GM04504 (cell line): ENCODE data around the gene P2RX3.
"Not testable (repeated sequence)": the region's sequence is repeated elsewhere in the genome, so short reads cannot be mapped to it uniquely, and the experiment has no call there.

Experiments
- DNase-seq: peaks from one replicate; pipeline ENCODE4 v3.0.0-alpha.2; 2012; ENCODE audit warnings: low read depth

The P2RX3 gene

DNA sequence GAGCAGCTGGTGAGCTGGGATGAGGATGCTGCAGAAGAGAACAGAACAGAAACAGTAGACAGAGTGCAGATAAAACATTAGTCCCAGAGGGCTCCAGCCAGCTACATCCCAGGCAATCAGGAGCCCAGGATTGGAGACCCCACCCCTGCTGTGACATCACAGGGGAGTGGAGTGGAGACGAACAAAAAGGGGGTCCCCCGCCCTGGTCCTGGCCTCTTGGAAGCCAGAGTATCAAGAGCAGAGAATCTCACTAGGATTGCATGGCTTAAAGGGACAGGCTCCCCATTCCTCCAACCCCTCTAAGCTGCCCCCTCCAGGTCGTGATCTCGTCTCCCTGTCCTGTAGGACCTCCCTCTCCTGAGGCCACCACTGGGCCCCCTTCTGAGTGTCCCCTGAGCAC, at the start of gene P2RX3:
TSS of gene P2RX3 (plus strand) at position 211 of the 400 bp plus-strand sequence. CDS start 199 bp downstream, outside the sequence.
- DNase-seq, result no peak

GRCh38 chr11:57288771-57289579, 49.2 kb upstream of the P2RX3 start:
- DNase-seq, result no peak

DNA sequence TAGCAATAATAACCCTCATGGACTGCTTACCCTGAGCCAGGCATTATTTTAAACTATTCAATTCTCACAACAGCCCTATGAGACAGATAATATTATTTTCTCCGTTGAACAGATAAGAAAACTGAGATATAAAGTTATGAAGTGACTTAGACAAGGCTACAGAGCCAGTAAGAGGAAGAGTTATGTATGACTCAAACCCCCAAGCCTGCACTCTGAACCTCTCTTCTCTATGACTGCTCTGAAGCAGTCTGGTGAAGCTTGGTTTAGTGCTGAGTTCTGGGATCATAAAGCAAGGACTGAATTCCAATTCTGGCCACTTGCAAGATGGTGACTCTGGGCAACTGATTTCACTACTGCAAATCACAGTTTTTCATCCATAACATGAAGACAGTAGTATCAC, 47.9 kb upstream of the P2RX3 start:
- DNase-seq, result no peak

- no peak for DNase-seq
Measured at GRCh38 chr11:57294225-57295131, 43.7 kb upstream of the P2RX3 start.

DNA sequence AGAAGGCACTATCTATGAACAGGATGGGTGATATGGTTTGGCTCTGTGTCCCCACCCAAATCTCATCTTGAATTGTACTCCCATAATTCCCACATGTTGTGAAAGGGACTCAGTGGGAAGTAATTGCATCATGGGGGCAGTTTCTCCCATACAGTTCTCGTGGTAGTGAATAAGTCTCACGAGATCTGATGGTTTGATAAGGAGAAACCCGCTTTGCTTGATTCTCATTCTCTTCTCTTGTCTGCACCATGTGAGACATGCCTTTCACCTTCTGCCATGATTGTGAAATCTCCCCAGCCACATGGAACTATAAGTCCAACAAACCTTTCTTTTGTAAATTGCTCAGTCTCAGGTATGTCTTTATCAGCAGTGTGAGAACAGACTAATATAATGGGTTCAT, 41.9 kb upstream of the P2RX3 start:
- DNase-seq, result not testable (repeated sequence)

- DNase-seq, result no peak
Measured at GRCh38 chr11:57297221-57297620, 40.9 kb upstream of the P2RX3 start.

DNA sequence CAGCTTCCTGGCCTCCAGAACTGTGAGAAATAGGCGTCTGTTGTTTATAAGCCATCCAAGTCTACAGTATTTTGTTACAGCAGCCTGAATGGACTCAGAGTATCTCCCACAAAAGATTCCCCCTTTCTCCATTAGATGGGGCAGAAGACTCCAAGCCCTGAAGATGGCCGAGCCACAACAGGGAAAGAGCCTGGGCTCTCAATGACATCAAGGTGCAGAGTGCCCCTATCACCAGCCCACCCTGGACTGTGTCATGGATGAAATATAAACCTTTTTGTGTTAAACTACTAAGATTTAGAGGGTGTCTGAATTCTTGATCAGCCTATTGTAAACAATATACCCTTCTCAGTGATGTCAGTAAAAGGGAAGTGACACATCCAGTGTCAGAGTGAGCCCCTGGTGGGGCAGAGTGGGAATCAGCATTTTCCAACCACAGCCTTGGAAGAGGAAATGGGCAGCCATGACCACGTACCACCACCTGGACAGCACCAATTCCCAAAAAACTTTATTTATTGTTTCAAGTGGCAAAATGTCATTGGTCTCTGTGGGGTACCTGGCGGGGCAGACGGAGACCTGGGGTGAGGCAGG, 38.9 kb upstream of the P2RX3 start:
- DNase-seq, result no peak

DNA sequence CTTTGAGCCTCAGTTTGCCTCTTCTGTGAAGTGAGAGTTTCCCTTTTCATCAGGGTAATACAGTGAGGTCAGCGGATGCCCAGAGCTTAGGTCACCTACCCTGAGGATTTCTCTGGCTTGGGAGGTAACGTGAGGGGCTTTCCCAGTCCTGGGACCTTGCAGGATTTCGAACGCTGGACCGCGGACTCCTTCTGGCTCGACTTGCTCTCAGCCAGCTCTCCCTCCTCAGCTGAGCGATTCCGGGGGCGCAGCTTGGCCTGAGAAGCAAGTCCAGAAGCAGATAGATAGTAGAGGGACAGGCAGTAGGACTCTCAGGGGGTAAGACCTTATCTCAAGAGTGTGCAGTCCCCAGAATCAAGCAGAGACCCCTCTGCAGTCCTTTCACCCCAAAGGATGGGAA, 37.4 kb upstream of the P2RX3 start:
- no peak for DNase-seq

DNA sequence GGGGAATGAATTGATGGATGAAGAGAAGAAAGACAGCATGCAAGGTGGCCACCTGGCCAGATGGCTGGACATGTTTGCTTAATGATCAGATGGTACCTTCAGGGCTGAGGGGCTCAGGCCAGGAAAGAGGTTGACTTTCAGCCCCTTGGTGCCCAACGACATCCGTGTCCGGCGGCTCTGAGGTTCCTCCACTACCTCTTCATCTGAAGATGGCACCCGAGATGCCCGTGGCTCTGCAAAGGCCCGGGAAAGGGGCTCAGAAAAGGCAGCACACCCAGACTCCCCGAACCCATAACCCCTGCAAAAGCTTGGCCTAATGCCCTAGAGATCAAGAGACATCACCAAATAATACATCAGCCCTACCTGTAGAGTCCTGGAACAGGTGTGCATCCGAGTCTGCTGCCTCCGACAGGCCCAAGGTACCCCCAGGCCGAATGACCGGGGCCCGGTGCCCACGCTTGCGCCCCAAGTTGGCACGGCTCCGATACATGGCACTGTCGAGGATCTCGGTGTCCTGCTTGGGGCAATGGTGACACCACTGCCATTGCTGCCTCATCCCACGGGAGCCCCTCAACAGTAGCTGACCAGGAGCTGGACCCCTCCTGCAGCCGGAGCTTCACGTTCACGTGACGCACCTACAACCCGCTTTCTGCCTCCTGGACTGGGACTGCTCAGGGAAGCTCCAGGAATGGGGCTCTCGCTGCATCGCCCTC, 36.3 kb upstream of the P2RX3 start:
- DNase-seq, result no peak

DNA sequence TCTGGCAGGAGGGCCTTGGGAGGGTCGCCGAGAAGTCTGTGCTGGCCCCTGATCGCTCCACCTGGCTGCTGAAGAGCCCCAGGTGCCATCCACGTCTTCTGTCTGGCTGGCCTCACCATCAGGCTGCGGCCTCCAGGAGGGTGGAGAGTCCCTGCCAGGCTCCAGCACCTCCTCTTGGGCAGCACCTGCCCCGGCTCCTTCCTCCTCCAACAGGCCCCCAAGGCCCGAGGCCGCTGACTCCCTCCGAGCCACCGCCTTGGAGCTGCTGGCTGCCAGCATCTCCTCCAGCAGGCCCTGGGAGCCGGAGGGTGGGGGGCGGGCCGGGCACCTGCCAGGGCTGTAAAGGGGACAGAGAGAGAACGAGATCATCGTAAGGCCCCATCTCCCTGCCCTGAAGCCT, 35.7 kb upstream of the P2RX3 start:
- DNase-seq, result no peak

DNA sequence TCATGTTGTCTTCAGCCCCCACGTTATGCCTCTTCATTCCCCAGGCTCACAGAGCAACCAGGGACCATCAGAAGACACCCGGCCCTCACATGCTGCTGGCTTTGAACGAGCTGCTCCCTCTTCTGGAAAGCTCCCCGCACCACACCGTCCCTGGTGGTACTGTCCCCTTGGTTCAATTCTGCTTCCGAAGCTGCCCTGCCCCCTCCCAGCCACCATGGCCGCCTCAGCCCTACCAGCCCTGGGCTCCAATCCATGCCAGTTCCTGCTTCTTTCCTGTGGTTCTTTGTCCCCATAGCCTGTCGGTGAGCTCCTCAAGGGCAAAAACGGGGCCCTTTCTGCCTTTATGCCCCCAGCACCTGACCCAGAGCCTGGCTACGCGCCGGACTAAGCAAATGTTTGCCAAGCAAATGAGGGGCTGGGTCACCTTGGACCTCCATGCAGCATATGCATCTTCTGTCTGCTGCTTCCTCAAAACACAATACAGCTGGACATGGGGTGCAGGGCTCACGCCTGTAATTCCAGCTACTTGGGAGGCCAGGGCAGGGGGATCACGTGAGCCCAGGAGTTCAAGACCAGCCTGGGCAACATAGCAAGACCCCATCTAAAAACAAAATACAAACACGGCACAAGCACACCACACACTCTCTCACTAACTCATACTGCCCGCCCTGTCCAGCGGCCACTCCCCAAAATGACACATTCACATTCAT, 34.7 kb upstream of the P2RX3 start:
- DNase-seq, result no peak

DNA sequence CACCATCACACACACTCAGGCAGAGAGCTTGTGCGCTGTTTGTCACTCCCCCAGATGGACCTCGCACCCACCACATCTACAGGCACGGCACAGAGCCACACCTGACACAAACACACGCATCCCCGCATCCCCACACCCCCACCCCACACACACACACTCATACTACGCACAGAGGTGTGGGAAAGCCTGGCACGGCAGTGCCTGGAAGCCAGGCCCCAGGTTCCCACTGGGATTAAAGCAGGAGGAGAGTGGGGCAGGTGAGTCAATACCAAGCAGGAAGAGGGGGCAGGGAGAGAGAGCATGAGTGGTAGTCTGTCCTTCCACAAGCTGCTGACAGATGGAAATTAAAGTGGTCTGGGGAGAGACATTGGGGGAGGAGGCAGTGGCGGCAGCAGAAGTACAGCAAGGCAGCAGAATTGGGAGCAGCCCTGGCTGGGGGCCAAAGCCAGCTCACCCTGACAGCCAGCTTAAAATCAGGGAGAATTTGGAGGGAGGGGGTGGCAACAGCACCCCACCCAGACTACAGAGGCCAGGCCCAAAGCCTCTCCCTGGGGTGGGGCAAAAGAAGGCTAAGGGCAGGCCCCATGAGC, 34.1 kb upstream of the P2RX3 start:
- DNase-seq, result no peak

DNA sequence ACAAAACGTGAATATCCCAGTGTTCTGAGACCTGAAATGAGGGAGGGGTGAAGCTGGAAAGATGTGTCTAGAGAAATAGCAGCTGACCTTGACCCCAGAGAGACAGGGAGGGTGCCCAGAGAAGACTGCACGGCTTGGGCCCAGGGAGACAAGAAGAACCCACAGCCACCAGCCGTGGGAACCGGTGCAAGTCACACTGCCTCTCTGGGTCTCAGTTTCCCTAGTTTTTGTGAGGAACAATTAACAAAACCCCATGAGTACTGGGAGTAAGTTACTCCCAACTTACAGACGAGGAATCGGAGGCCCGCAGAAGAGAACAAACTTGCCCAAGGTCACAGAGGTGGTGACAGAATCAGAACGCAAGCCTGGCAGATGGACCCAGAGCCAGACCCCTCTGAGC, 32.6 kb upstream of the P2RX3 start:
- no peak for DNase-seq

- no peak for DNase-seq
Measured at GRCh38 chr11:57306161-57306876, 31.8 kb upstream of the P2RX3 start.

GRCh38 chr11:57306940-57307565, 31.1 kb upstream of the P2RX3 start:
- no peak for DNase-seq

- no peak for DNase-seq
Measured at GRCh38 chr11:57307666-57308270, 30.4 kb upstream of the P2RX3 start.

- DNase-seq, result no peak
Measured at GRCh38 chr11:57308426-57309060, 29.6 kb upstream of the P2RX3 start.

- DNase-seq, result no peak
Measured at GRCh38 chr11:57309106-57310059, 28.8 kb upstream of the P2RX3 start.
